IMR-90 (cell line): ENCODE data around the gene PLSCR2. TPM values are rescaled to one million over a fixed set of nuclear protein-coding genes. Genes with fewer than 3 reads are reported as not detected.

ENCODE experiments used
- ATAC-seq: fragments of 200-7000 bp; cut with Tn5 transposase; 2 replicates; pipeline ENCODE4 v1.9.1; 2020; ENCODE audit warnings: low read depth, mild to moderate bottlenecking, moderate library complexity
- BruUV-seq: library from RNA; stranded (reverse); fragments of 400-500 nt; replicated peaks from 2 replicates; lab custom pipeline; 2021; lab: Mats Ljungman, UMichigan
- CTCF ChIA-PET: fragments of 300-600 bp; formaldehyde crosslinking; extraction: SDS; loops from one replicate; lab custom pipeline; 2021; ENCODE audit warnings: antibody characterized with exemption; lab: Yijun Ruan, JAX
- POLR2A ChIA-PET: fragments of 300-600 bp; sonication (Branson Sonifier 250); formaldehyde crosslinking; loops from one replicate; lab custom pipeline; 2022; ENCODE audit warnings: antibody characterized with exemption; ENCODE audit not compliant: unreplicated experiment; lab: Charles Lee
- DNase-seq: peaks from one replicate; pipeline ENCODE4 v3.0.0; 2013
- H2AFZ ChIP-seq: replicated peaks from 2 replicates; pipeline ENCODE3; 2013; ENCODE audit warnings: low read length, mild to moderate bottlenecking; ENCODE audit not compliant: poor library complexity
- H2AK5ac ChIP-seq: 2 replicates; pipeline ENCODE4 v1.6.1; 2013; ENCODE audit warnings: low read depth, low read length, inconsistent platforms
- H2AK9ac ChIP-seq: replicated peaks from 2 replicates; pipeline ENCODE3; 2013; ENCODE audit warnings: mild to moderate bottlenecking, low read depth, low read length, moderate library complexity; ENCODE audit not compliant: poor library complexity
- H2BK120ac ChIP-seq: 2 replicates; pipeline ENCODE4 v1.6.1; 2013; ENCODE audit warnings: low read depth, low read length, inconsistent platforms
- H2BK15ac ChIP-seq: 3 replicates; pipeline ENCODE4 v1.6.1; 2013; ENCODE audit warnings: low read depth, low read length, inconsistent platforms
- H2BK20ac ChIP-seq: 2 replicates; pipeline ENCODE4 v1.6.1; 2013; ENCODE audit warnings: low read depth, mild to moderate bottlenecking, inconsistent platforms, low read length, moderate library complexity
- H2BK5ac ChIP-seq: 2 replicates; pipeline ENCODE4 v1.6.1; 2013; ENCODE audit warnings: mild to moderate bottlenecking, low read depth, low read length, inconsistent platforms; ENCODE audit not compliant: poor library complexity, severe bottlenecking
- H3K14ac ChIP-seq: replicated peaks from 2 replicates; pipeline ENCODE4 v1.6.1; 2013; ENCODE audit warnings: low read depth, low read length, inconsistent platforms
- H3K18ac ChIP-seq: 2 replicates; pipeline ENCODE4 v1.6.1; 2013; ENCODE audit warnings: low read depth, low read length, control low read depth
- H3K23ac ChIP-seq: 2 replicates; pipeline ENCODE4 v1.6.1; 2013; ENCODE audit warnings: low read depth, low read length, inconsistent platforms
- H3K27ac ChIP-seq: 2 replicates; pipeline ENCODE4 v1.5.1; 2013; ENCODE audit warnings: mild to moderate bottlenecking, control low read depth, low read length; ENCODE audit not compliant: insufficient read depth
- H3K27me3 ChIP-seq: 2 replicates; pipeline ENCODE4 v1.6.1; 2013; ENCODE audit warnings: low read length; ENCODE audit not compliant: control insufficient read depth, insufficient read depth
- H3K36me3 ChIP-seq: 2 replicates; pipeline ENCODE4 v1.6.1; 2013; ENCODE audit warnings: low read length, mixed read lengths; ENCODE audit not compliant: control insufficient read depth, insufficient read depth
- H3K4ac ChIP-seq: 2 replicates; pipeline ENCODE4 v1.6.1; 2013; ENCODE audit warnings: low read depth, low read length, inconsistent platforms
- H3K4me1 ChIP-seq: 2 replicates; pipeline ENCODE4 v1.6.1; 2013; ENCODE audit warnings: low read length, mixed read lengths; ENCODE audit not compliant: control insufficient read depth, insufficient read depth
- H3K4me2 ChIP-seq: 2 replicates; pipeline ENCODE4 v1.6.1; 2013; ENCODE audit warnings: low read depth, mild to moderate bottlenecking, control low read depth, low read length, moderate library complexity
- H3K4me3 ChIP-seq: 2 replicates; pipeline ENCODE4 v1.5.1; 2013; ENCODE audit warnings: low read depth, mild to moderate bottlenecking, control low read depth, low read length, moderate library complexity; ENCODE audit not compliant: insufficient read depth
- H3K56ac ChIP-seq: 2 replicates; pipeline ENCODE4 v1.6.1; 2013; ENCODE audit warnings: low read length, inconsistent platforms; ENCODE audit not compliant: insufficient read depth; ENCODE audit errors: extremely low read depth
- H3K79me1 ChIP-seq, 2 experiments: 2 replicates each; pipeline ENCODE4 v1.6.1; 2013; ENCODE audit warnings: low read length in 2 of 2, inconsistent platforms in 1 of 2, low read depth in 1 of 2
- H3K9ac ChIP-seq: 2 replicates; pipeline ENCODE4 v1.6.1; 2013; ENCODE audit warnings: low read depth, low read length, control low read depth
- H3K9me1 ChIP-seq: 2 replicates; pipeline ENCODE4 v1.6.1; 2013; ENCODE audit warnings: low read length, inconsistent platforms; ENCODE audit not compliant: insufficient read depth
- H3K9me3 ChIP-seq: 2 replicates; pipeline ENCODE4 v1.6.1; 2013; ENCODE audit warnings: low read length; ENCODE audit not compliant: control insufficient read depth, insufficient read depth
- H4K20me1 ChIP-seq: 2 replicates; pipeline ENCODE4 v1.6.1; 2013; ENCODE audit warnings: low read length, inconsistent platforms; ENCODE audit not compliant: insufficient read depth
- H4K5ac ChIP-seq: 2 replicates; pipeline ENCODE4 v1.6.1; 2013; ENCODE audit warnings: mild to moderate bottlenecking, low read depth, low read length, control low read depth
- H4K8ac ChIP-seq, 2 experiments: 2 replicates each; pipeline ENCODE4 v1.6.1; 2013; ENCODE audit warnings: low read depth in 2 of 2, low read length in 2 of 2, control low read depth in 1 of 2, inconsistent platforms in 1 of 2
- H4K91ac ChIP-seq: 2 replicates; pipeline ENCODE4 v1.6.1; 2013; ENCODE audit warnings: low read depth, low read length, inconsistent platforms; ENCODE audit not compliant: insufficient read depth
- CEBPB ChIP-seq: IDR thresholded peaks from 2 replicates; pipeline ENCODE4 v1.6.1; 2012; ENCODE audit warnings: low read depth, low read length, improper control_type of control experiment
- MAFK ChIP-seq: IDR thresholded peaks from 2 replicates; pipeline ENCODE4 v1.6.1; 2012; ENCODE audit warnings: low read depth, low read length, improper control_type of control experiment
- WGBS, 2 experiments: methylation state at CpG; one replicate each; pipeline versions ENCODE4 v1.1.5 to v1.1.7; 2013; ENCODE audit warnings: missing lambda C conversion rate in 2 of 2; ENCODE audit not compliant: insufficient read length in 1 of 2; ENCODE audit errors: extremely low coverage in 2 of 2; 5-methylcytosine and 5-hydroxymethylcytosine counted together
- dilution Hi-C: fragments of 300-500 bp; cut with HindIII; formaldehyde crosslinking; loops from one replicate; pipeline ENCODE4 v1.14.3; 2018; ENCODE audit warnings: low sequenced_read_pairs; ENCODE audit not compliant: unreplicated experiment
- in situ Hi-C: fragments of 300-500 bp; cut with MboI; formaldehyde crosslinking; loops from 3 replicates; pipeline ENCODE4 v1.14.3; 2019; ENCODE audit warnings: low sequenced_read_pairs, inconsistent platforms, mixed read lengths
- intact Hi-C: fragments of 100-400 bp; cut with micrococcal nuclease; formaldehyde crosslinking; loops from 2 replicates; pipeline ENCODE4 v1.10.0; 2022
- polyA plus RNA-seq, 3 experiments: library from polyadenylated mRNA; depleted of rRNA; stranded (reverse); fragments of >200 nt; gene quantifications; 2 replicates each; pipeline ENCODE4 v1.2.3, GENCODE V29; 2012; ENCODE audit warnings: low replicate concordance in 1 of 3
- total RNA-seq: library from RNA; depleted of rRNA; stranded (reverse); fragments of >200 nt; gene quantifications from 2 replicates; pipeline ENCODE4 v1.2.3, GENCODE V29; 2012

The PLSCR2 gene
- total and polyA plus RNA-seq, 2 of the 4 experiments (the other 2 are of a cell fraction), result not detected

DNA sequence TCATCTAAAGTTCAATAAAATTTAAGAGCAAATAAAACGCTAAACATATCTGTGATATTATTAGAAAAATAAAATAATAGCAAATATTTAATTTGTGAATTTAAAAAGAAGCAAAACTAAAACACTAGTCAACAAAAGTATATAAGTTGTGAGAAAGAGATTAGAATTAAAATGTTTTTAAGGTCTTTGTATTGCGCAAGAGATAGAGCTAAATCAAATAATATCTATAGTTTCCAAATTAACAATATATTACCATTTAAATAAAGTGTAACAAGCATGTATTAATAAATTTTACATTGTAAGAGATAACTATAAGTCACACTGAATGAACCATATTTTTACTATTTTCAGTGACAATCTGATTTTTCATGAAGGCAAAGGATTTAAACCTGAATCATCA lies 74.2 kb downstream of the PLSCR2 start:
- Histone ChIP-seq H3K56ac (no peak overlapping the region), H3K4me3 (no peak overlapping the region), H2AK5ac (no peak overlapping the region), H3K23ac (no peak overlapping the region), H2BK15ac (no peak overlapping the region), H4K91ac (no peak overlapping the region), H2BK20ac (no peak overlapping the region), H4K5ac (no peak overlapping the region), H3K27me3 (no peaks in the 10 kb centered on the region), H3K36me3 (no peaks in the 10 kb centered on the region), H4K8ac (no peak overlapping the region), H3K9me1 (no peaks in the 10 kb centered on the region), H3K4ac (no peak overlapping the region), H3K27ac (no peak overlapping the region), H3K18ac (no peak overlapping the region), H4K20me1 (no peaks in the 10 kb centered on the region), H2AFZ (no peak overlapping the region), H3K4me1 (no peaks in the 10 kb centered on the region), H2BK120ac (no peak overlapping the region), H2AK9ac (no peak overlapping the region), H3K9ac (no peak overlapping the region), H2BK5ac (no peak overlapping the region), H3K79me1 (no peaks in the 10 kb centered on the region), H3K4me2 (no peak overlapping the region), H3K14ac (no peak overlapping the region), H3K9me3 (no peaks in the 10 kb centered on the region)
- TF ChIP-seq MAFK (no peak), CEBPB (peak; percentile 87)
- WGBS, 2 experiments, result no CpG with 5 or more reads among the region's 2 CpGs
- DNase-seq, result no peak
- ChIA-PET POLR2A (no interaction called here), CTCF (no interaction called here)
- ATAC-seq, result no peak
- dilution Hi-C loops, result no loop called here
- in situ Hi-C loops, result no loop called here
- intact Hi-C loops, result no loop called here
- no TSS peak for BruUV-seq
